ENCODE results near the gene PGRMC1.
"Not testable (repeated sequence)": the region's sequence is repeated elsewhere in the genome, so short reads cannot be mapped to it uniquely, and the experiment has no call there.

DNA sequence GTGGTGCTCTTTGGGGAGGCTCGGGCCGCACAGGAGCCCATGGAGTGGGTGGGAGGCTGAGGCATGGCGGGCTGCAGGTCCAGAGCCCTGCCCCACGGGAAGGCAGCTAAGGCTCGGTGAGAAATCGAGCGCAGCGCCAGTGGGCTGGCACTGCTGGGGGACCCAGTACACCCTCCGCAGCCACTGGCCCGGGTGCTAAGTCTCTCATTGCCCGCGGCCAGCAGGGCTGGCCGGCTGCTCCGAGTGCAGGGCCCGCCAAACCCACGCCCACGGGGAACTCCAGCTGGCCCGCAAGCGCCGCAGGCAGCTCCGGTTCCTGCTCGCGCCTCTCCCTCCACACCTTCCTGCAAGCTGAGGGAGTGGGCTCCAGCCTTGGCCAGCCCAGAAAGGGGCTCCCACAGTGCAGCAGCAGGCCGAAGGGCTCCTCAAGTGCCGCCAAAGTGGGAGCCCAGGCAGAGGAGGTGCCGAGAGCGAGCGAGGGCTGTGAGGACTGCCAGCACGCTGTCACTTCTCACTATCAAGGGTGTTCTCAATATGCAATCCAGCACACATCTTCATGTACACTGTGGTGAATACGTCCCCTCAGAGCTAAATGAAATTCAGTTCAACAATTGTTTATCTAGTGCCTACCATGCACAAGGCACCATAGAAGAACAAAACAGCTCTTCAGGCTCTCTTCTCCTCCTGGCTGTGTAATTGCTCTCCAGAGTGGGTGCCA lies 25.0 kb upstream of the PGRMC1 start:
- not testable (repeated sequence) for TF ChIP-seq ZNF671 (CRISPR knock-in tag; IDR thresholded peaks at IDR 0.05); NFE2L1 (CRISPR knock-in tag; IDR thresholded peaks at IDR 0.05); NFYB (CRISPR knock-in tag; conservative IDR thresholded peaks at IDR 0.05; ENCODE audit: low read depth)
- TF ChIP-seq, protein P1, sequence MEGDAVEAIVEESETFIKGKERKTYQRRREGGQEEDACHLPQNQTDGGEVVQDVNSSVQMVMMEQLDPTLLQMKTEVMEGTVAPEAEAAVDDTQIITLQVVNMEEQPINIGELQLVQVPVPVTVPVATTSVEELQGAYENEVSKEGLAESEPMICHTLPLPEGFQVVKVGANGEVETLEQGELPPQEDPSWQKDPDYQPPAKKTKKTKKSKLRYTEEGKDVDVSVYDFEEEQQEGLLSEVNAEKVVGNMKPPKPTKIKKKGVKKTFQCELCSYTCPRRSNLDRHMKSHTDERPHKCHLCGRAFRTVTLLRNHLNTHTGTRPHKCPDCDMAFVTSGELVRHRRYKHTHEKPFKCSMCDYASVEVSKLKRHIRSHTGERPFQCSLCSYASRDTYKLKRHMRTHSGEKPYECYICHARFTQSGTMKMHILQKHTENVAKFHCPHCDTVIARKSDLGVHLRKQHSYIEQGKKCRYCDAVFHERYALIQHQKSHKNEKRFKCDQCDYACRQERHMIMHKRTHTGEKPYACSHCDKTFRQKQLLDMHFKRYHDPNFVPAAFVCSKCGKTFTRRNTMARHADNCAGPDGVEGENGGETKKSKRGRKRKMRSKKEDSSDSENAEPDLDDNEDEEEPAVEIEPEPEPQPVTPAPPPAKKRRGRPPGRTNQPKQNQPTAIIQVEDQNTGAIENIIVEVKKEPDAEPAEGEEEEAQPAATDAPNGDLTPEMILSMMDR (IDR thresholded peaks at IDR 0.05) = not testable (repeated sequence)

Data from WTC11 (cell line).